ENCODE measurements around the gene HIF3A. TPM values are rescaled to one million over a fixed set of nuclear protein-coding genes. Genes with fewer than 3 reads are reported as not detected.

HIF3A gene
- total RNA-seq (2014; rRNA removed) (not detected in 2 replicates), Bru-seq, nascent RNA (percentile 2 among the genes with signal in this experiment), BruChase-seq, experiment 1, labeled RNA remaining after a 6-hour chase (percentile 4 among the genes with signal in this experiment), BruChase-seq, experiment 2, labeled RNA remaining after a 2-hour chase (not detected)
- long read RNA-seq, result 0 reads

DNA sequence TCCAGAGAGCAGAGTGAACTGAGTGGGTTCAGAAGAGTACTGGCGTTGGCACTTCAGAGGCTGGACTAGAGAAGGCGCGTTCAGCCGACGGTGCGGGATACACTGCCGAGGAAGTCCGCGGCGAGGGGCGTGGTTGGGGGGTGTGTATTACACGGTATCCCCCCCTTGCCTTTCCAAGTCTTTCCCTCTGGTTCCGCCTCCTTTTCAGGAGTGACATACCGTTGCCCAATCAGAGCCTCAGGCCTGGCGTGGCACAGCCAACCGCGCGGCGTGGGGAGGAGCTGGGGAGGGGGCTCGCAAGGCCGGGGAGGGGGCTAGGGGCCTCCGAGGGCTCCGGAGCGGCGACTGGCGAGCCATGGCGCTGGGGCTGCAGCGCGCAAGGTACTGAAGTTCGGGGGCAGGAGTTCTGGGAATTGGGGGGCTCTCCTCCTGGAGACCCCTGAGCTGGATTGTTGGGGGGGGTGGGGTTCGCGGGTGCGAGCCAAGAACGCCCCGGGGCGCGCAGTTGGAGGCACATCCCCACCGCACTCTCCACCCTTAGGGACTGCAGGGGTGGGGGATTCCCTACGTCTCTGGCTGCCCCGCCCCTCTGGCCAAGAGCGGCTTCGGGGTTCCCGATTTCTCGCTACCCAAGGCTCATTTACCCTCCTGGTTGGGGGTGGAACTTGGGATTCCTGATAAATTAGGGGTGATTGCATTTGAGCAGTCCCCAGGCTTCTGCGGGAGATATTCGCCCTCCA lies at the start of gene HIF3A:
TSS of gene HIF3A (plus strand) at position 321 of the 740 bp plus-strand sequence. CDS start at position 356, 35 bp downstream.
- Histone ChIP-seq H3K9me2 (replicated peaks; ENCODE audit: low read length) (no peaks in the 10 kb centered on the region), H2AFZ (ENCODE audit: low read length) (no peak within 1 kb of the TSS), H3K4me3 (ENCODE audit: low read length) (no peak within 1 kb of the TSS), H3K79me2 (ENCODE audit: low read length) (no peaks in the 10 kb centered on the region), H3K27ac (ENCODE audit: low read length) (no peak within 1 kb of the TSS), H3K4me2 (ENCODE audit: low read length) (no peak within 1 kb of the TSS), H3K9me3 (ENCODE audit: low read length) (no peaks in the 10 kb centered on the region), H3K9ac (ENCODE audit: low read length) (no peak within 1 kb of the TSS), H3K4me1 (ENCODE audit: insufficient read depth, low read length) (peaks cover 5% of the 10 kb centered on the region; the same call in 1 of the 2 replicates), H4K20me1 (ENCODE audit: low read length) (no peaks in the 10 kb centered on the region), H3K36me3 (ENCODE audit: low read depth, low read length) (no peaks in the 10 kb centered on the region), H3F3A (ENCODE audit: low read length, unreplicated experiment) (no peaks in the 10 kb centered on the region), H3K27me3 (ENCODE audit: low read length) (no peaks in the 10 kb centered on the region)
- ChIA-PET POLR2A (ENCODE audit: unreplicated experiment) (no interaction called here), CTCF (no interaction called here)
- BruUV-seq (replicated peaks), result no TSS peak
- intact Hi-C loops (cut with micrococcal nuclease), result no loop called here
- DNase-seq (no peak), ATAC-seq (no peak)
- TF ChIP-seq EZH2phosphoT487 (IDR thresholded peaks at IDR 0.05; ENCODE audit: borderline replicate concordance, low read length) (no peak), EZH2 (IDR thresholded peaks at IDR 0.05; ENCODE audit: low read length, unreplicated experiment) (no peak)
- TF ChIP-seq, protein P1, sequence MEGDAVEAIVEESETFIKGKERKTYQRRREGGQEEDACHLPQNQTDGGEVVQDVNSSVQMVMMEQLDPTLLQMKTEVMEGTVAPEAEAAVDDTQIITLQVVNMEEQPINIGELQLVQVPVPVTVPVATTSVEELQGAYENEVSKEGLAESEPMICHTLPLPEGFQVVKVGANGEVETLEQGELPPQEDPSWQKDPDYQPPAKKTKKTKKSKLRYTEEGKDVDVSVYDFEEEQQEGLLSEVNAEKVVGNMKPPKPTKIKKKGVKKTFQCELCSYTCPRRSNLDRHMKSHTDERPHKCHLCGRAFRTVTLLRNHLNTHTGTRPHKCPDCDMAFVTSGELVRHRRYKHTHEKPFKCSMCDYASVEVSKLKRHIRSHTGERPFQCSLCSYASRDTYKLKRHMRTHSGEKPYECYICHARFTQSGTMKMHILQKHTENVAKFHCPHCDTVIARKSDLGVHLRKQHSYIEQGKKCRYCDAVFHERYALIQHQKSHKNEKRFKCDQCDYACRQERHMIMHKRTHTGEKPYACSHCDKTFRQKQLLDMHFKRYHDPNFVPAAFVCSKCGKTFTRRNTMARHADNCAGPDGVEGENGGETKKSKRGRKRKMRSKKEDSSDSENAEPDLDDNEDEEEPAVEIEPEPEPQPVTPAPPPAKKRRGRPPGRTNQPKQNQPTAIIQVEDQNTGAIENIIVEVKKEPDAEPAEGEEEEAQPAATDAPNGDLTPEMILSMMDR (conservative IDR thresholded peaks at IDR 0.05; ENCODE audit: low read depth, low read length), result no peak

GRCh38 chr19:46250076-46250735 lies 46.6 kb upstream of the HIF3A start:
- peaks cover 37% of the 10 kb centered on the region for H3K27me3 ChIP-seq (ENCODE audit: low read length)

More at GRCh38 chr19:46250076-46250735, 46.6 kb upstream of the HIF3A start:
- intact Hi-C loops (cut with micrococcal nuclease), result no loop called here
- POLR2A ChIA-PET (ENCODE audit: unreplicated experiment), result no interaction called here
- Histone ChIP-seq H3K36me3 (ENCODE audit: low read depth, low read length) (no peaks in the 10 kb centered on the region), H3K4me3 (ENCODE audit: low read length) (no peak overlapping the region), H3K4me1 (ENCODE audit: insufficient read depth, low read length) (peaks cover 7% of the 10 kb centered on the region; the same call in 1 of the 2 replicates), H3K79me2 (ENCODE audit: low read length) (no peaks in the 10 kb centered on the region), H3K4me2 (ENCODE audit: low read length) (no peak overlapping the region), H3K27ac (ENCODE audit: low read length) (no peak overlapping the region), H3F3A (ENCODE audit: low read length, unreplicated experiment) (no peaks in the 10 kb centered on the region), H2AFZ (ENCODE audit: low read length) (no peak overlapping the region), H3K9me3 (ENCODE audit: low read length) (no peaks in the 10 kb centered on the region), H4K20me1 (ENCODE audit: low read length) (no peaks in the 10 kb centered on the region), H3K9ac (ENCODE audit: low read length) (no peak overlapping the region), H3K9me2 (replicated peaks; ENCODE audit: low read length) (no peaks in the 10 kb centered on the region)
- no peak for TF ChIP-seq EZH2phosphoT487 (IDR thresholded peaks at IDR 0.05; ENCODE audit: borderline replicate concordance, low read length)
- TF ChIP-seq EZH2 (IDR thresholded peaks at IDR 0.05; ENCODE audit: low read length, unreplicated experiment), result no peak
- TF ChIP-seq, protein P1 (conservative IDR thresholded peaks at IDR 0.05; ENCODE audit: low read depth, low read length), result no peak
- no peak for DNase-seq
- no peak for ATAC-seq
- no TSS peak for BruUV-seq (replicated peaks)
- CTCF ChIA-PET, result no interaction called here
